Fibroblast of skin of left quadriceps (primary cell): ENCODE results near the gene ACSM6.
A peak's percentile ranks its signal among the peaks of the same experiment; 100 is the strongest.

Experiments used
- DNase-seq, 2 experiments: peaks; one replicate each; pipeline ENCODE4 v3.0.0-alpha.2; 2013; ENCODE audit warnings: low read depth in 2 of 2

The ACSM6 gene

DNA sequence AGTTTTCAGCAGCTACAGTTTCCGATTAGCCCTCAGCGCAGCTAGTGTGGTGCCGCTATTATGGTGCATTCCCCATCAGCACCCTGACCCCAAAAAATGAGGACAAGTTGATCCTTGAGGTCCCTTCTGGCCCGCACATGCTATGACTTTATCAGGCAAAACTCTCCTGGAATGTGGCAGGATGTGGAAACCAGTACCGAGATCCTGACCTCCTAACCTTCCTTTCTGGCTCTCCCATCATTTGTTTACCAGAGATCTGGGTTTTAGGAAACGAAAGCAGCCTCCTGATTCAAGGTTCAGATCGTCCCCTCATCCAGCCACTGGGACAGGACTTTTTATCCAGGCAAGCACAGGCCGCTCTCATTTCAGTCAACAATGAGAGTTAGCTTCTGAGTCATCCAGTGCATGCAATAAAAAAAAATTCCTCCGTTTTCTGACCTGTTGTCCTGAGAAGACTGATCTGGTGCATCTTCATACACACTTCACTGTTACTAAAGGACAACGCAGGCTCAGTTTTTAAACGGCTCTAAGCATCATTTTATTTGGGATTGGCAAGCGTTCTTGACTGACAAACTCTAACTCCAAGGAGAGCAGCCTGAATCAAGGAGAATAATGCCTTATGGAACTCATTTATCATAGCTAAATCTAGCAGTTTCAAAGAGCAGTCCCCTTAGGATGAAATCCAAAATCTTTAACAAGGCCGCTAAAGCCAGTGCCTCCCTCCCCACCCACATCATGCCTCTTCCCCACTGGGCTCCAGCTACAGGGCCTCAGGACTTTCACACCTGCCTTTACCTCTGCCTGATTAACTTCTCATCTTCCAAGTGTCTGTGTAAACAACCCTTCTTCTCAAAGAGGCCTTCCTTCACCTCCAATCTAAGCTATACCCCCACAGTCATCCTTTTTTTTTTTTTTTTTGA, 79.6 kb downstream of the ACSM6 start:
- DNase-seq = peak in 1 of 2 experiments; percentile 48

GRCh38 chr10:95275726-95276366, 81.8 kb downstream of the ACSM6 start:
- no peak for DNase-seq

GRCh38 chr10:95276367-95277200, 82.5 kb downstream of the ACSM6 start:
- DNase-seq = no peak

DNA sequence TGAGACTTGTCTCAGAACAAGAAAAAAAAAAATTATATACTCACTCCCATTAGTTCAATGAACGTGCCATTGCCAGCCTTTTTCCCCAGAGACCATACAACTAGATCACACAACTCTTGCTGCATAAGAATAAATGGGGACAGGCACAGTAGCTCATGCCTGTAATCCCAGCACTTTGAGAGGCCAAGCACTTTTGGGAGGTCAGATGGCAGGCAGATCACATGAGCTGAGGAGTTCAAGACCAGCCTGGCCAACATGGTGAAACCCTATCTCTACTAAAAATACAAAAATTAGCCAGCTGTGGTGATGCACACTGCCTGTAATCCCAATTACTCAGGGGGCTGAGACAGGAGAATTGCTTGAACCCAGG, 83.1 kb downstream of the ACSM6 start:
- DNase-seq = no peak

DNA sequence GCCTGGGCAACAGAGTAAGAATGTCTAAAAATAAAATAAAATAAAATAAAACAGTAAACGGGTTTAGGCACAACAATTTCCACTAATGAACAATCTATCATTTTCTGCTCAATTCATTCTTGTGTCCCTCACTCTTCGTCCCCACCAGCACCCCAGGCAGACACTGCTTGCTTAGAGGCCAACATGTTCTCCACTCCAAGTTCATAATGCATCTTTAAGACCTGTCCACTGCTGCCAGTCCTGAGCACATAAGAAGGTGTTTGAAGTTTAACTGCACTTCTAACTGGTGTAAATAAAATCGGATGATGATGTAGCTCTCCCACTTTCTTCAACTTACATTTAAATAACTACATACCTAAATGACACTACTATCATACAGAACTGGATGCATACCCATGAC, 83.6 kb downstream of the ACSM6 start:
- no peak for DNase-seq
